Measurements from ENCODE around the gene DESI1. TPM values are rescaled to one million over a fixed set of nuclear protein-coding genes. Genes with fewer than 3 reads are reported as not detected.
"Not testable (repeated sequence)": the region's sequence is repeated elsewhere in the genome, so short reads cannot be mapped to it uniquely, and the experiment has no call there.

Gene DESI1
- total and polyA plus RNA-seq, 2 of the 13 experiments (the other 11 are each of a cell fraction or from before 2014, with no cell fraction given), result 21.6 to 29.2 TPM

- ATAC-seq (peak; percentile 25; the same call in 1 of the 3 replicates), FAIRE-seq (no peak), DNase-seq (ENCODE audit: low spot score) (no peak)
- H3K27ac ChIP-seq (ENCODE audit: extremely low read length, insufficient read depth, low read length), result no peak overlapping the region
- whole genome bisulfite sequencing (ENCODE audit: low lambda C conversion rate), result 93% methylated on average over 5 of the region's 5 CpGs
- POLR2A ChIA-PET, result interaction anchor here (1.2 kb wide), 1 partner anchor 16 kb away, joined by 3 read pairs; the partner anchor contains the start of gene XRCC6
- no peaks in the 10 kb centered on the region for H3K4me1 ChIP-seq (ENCODE audit: insufficient read depth, low read length)
- CTCF ChIA-PET (ENCODE audit: low intra/inter-chr PET ratio, low total read pairs), result no interaction called here
- in situ Hi-C loops (cut with HindIII; ENCODE audit: extremely low pct_ligation_motif_present, low pct_unique_long_range_greater_than_20kb), result no loop called here
- H3K4me3 ChIP-seq (replicated peaks in 1 of 3; ENCODE audit: insufficient read depth in 1 of 3, low read depth in 2 of 3, low read length in 3 of 3), result no peak overlapping the region
- H3K36me3 ChIP-seq (replicated peaks in 1 of 2; ENCODE audit: control insufficient read depth in 1 of 2, insufficient read depth in 2 of 2, low read length in 2 of 2), result peaks cover 28 to 88% of the 10 kb centered on the region in 2 experiments
- peaks cover 3% of the 10 kb centered on the region; the same call in 1 of the 2 replicates for H4K20me1 ChIP-seq (ENCODE audit: insufficient read depth, low read length)
- intact Hi-C loops (cut with micrococcal nuclease; ENCODE audit: unreplicated experiment), result no loop called here
- H3K79me2 ChIP-seq (ENCODE audit: insufficient read depth, low read length), result peaks cover 12% of the 10 kb centered on the region
- H2AFZ ChIP-seq (ENCODE audit: low read length), result no peak overlapping the region
- TF ChIP-seq CEBPG (CRISPR knock-in tag; IDR thresholded peaks at IDR 0.05), result 0 out of 2 replicates have a peak, but pooled peaks have one; percentile 11
- TF ChIP-seq CEBPB (IDR thresholded peaks at IDR 0.05; ENCODE audit: borderline replicate concordance, low read depth, low read length), result peak; percentile 43; the same call in 1 of the 2 replicates
- no peak for TF ChIP-seq MXD1 (CRISPR knock-in tag; IDR thresholded peaks at IDR 0.05)
- TSS peak; percentile 15 for BruUV-seq (replicated peaks)
- no peaks in the 10 kb centered on the region for H3K9me3 ChIP-seq (ENCODE audit: low read length)
- H3K4me2 ChIP-seq (ENCODE audit: low read depth, low read length), result no peak overlapping the region
- H3K27me3 ChIP-seq (ENCODE audit: control insufficient read depth in 1 of 2, insufficient read depth in 2 of 2, low read length in 2 of 2), result no peaks in the 10 kb centered on the region
- no peak overlapping the region for H3K9ac ChIP-seq (ENCODE audit: insufficient read depth, low read depth, low read length)
Observed at GRCh38 chr22:41638124-41638523, 17.3 kb upstream of the DESI1 start.

DNA sequence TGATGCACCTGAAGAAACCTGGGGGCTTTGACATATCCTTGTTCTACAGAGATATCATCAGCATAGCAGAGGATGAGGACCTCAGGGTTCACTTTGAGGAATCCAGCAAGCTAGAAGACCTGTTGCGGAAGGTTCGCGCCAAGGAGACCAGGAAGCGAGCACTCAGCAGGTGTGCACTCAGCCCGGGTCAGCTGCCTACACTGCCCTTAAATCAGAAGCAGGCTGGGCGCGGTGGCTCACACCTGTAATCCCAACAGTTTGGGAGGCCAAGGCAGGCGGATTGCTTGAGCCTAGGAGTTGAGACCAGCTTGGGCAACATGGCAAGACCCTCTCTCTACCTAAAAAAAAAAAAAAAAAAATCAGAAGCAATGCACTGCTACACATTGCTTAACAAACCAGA, 16.8 kb upstream of the DESI1 start:
- 98% methylated on average over 7 of the region's 8 CpGs for WGBS (ENCODE audit: low lambda C conversion rate)
- POLR2A ChIA-PET, result interaction anchor here (1.2 kb wide), 1 partner anchor 16 kb away, joined by 3 read pairs; the partner anchor contains the start of gene XRCC6

More for the DNA sequence above, 16.8 kb upstream of the DESI1 start:
- H3K27ac ChIP-seq (ENCODE audit: extremely low read length, insufficient read depth, low read length); in situ Hi-C loops (cut with HindIII; ENCODE audit: extremely low pct_ligation_motif_present, low pct_unique_long_range_greater_than_20kb); FAIRE-seq; H4K20me1 ChIP-seq (ENCODE audit: insufficient read depth, low read length); DNase-seq (ENCODE audit: low spot score); H3K4me3 ChIP-seq (replicated peaks in 1 of 3; ENCODE audit: insufficient read depth in 1 of 3, low read depth in 2 of 3, low read length in 3 of 3); ATAC-seq; BruUV-seq (replicated peaks); H3K9ac ChIP-seq (ENCODE audit: insufficient read depth, low read depth, low read length); H3K9me3 ChIP-seq (ENCODE audit: low read length); CTCF ChIA-PET (ENCODE audit: low intra/inter-chr PET ratio, low total read pairs); H3K4me2 ChIP-seq (ENCODE audit: low read depth, low read length); H2AFZ ChIP-seq (ENCODE audit: low read length); intact Hi-C loops (cut with micrococcal nuclease; ENCODE audit: unreplicated experiment); H3K4me1 ChIP-seq (ENCODE audit: insufficient read depth, low read length); H3K27me3 ChIP-seq (ENCODE audit: control insufficient read depth in 1 of 2, insufficient read depth in 2 of 2, low read length in 2 of 2): not testable (repeated sequence)
- H3K79me2 ChIP-seq (ENCODE audit: insufficient read depth, low read length), result peaks cover 13% of the 10 kb centered on the region
- H3K36me3 ChIP-seq (replicated peaks in 1 of 2; ENCODE audit: control insufficient read depth in 1 of 2, insufficient read depth in 2 of 2, low read length in 2 of 2), result peaks cover 26 to 84% of the 10 kb centered on the region in 2 experiments

All from HepG2 (cell line).